NCI-H2171 (cell line): ENCODE results near the gene SMOC2.

ENCODE experiments used
- DNase-seq: peaks from one replicate; lab custom pipeline; 2025; lab: John Stamatoyannopoulos, UW

SMOC2 gene

DNA sequence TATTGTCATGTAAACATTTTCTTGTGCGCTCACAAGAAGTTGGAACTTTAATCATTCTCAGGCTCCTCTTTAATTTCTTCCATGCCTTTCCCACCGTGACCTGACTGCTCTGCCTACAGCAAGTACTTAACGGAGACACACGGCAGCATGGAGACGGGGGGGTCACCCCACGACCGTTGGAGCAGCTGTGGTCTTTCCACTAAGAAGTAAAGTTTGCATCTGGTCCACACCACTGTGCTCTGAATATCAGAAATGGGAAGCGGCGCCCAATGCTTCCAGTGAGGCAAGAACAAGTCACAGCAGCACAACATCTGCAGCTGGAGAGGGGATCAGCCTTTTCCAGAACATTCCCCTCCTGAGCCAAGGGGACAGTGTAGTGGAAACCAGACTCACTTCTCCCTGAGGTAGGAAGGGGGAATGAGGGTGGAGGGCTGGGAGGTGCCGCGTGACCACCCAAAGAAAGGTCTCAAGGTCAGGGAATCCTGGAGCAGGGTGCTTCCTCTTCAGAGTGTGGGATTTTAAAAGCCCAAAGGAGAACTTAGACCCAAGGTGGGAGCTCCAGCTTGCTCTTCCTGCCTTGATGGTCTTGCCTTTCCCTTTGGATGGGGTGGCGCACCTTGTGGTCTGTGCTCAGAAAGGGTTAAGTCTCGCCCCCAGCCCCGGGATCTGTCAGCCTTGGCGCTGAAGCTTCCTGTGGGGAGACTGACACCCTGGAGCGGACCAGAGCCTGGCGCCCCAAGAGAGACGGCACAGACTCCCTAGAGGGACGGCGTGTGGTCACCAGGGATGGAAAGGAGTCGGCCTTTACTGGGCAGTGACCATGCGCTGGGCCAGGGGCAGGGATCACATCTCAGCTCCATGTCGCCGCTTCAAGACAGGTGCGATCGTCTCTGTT is 25.6 kb upstream of the SMOC2 start:
- DNase-seq = no peak

DNA sequence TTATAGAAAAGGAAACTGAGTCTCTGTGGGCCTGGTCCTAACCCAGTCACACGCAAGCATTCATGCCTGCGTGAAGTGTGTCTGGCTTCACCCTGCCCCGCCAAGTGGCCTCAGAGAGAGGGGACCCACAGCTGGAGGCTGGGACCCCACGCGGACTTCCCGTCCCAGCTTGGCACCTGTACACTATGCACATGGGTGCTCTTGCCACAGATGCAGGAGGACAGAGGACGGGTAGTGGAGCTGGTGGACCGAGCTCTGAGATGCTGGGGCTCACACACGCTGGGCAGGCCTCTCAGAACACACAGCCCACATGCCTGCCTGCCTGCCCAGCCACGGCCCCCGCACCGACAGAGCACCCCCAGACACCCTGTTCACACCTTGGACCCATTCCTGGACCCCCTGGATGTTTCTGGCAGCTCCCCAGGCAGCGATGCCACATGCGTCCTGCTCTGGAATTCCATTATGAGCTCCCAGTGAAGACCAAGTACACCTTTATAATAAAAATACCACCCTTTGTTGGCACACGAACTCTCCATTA is 24.9 kb upstream of the SMOC2 start:
- DNase-seq = no peak

DNA sequence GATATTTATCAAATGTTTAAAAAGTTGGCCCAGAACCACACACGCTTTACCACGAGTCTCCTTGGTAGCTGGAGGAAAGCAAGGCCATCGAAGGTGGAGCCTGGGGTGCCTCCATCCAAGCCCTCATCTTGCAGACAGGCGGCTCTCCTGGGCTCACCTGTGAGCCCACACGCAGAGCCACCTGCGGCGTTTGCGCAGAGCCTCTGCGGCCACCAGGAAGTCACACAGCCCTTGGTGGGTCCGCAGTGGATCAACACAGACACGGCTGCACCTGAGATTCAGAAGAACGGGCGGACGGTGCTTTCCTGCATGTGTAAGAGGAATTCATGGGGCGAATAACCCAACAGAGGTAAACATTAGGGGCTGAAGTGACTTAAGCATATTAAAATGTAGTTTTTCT is 24.5 kb upstream of the SMOC2 start:
- no peak for DNase-seq

DNA sequence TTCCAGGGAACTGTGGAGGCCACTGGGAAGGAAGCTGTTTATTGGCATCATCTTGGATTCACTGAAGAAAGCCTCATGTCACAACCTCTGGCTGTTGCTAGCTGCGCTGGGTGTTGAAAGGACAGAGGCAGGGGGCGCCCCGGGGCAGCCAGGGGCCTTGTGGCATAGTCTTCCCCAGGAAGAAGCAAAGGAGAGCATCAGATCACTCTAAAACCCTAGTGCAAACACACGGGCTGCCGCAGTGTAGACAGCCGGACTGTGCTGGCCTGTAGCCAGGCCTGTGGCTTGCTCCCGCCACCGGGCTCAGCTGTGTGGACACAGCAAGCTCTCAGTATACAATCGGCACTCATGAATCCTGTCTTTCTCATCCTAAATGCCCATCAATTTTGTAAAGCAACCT is 23.8 kb upstream of the SMOC2 start:
- DNase-seq = no peak

DNA sequence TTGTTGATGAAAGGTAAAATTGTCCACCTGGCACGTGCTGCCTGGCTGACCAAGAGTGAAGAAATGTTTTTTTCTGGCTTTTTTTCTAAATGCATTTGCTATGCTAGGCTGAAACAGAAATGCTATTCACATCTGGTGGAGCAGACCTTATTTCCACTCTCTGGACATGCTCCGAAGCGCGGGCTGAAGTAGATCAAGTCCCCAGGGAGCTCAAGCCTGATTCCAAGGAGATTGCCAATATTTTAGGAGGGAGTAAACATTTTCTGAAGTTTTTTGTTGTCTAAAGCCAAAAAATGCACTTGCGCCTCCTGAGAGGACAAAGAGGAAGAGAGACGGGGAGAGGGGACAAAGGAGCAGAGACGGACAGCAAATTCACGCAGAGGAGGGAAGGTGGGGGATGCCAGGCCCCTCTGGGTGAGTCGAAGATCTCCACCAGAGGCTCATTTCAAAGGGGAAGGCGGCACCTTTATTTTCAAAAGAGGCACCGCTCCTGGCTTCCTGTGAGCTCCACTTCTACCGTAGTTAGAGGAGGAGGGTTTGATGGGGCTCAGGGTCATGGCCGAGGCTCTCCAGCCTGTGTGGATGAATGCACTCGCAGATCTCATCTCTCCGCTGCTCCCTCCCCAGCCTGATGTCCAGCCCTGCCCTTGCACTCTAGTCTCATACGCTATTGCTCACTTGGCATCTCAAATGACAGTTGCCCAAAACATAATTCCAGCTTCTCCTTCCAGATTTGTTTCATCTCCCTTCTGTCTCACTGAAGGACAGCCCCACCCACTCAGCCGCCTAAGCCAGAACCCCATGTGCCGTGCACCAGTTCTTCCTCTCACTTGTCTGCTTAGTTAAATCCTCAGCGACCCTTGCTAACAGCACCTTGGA is 23.1 kb upstream of the SMOC2 start:
- no peak for DNase-seq

DNA sequence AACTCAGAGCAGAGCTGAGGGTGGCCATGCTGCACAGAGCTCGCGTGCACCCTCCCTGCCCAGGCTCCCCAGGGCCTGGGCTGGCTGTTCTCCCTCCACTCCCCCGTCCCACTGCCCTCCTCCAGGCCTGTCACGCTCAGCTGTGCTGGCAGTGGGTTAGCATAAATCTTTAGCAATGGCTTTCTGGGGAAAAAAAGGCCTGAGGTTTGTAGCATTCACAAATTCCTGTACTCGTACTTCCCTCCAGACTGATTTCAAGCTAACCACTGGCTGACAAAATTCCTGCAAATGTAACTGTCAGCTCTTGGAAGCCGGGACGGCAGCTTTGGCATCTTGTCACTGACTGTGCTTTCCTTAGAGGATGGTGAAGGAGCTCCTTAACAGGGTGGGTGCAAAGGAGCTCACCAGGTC is 22.3 kb upstream of the SMOC2 start:
- no peak for DNase-seq

DNA sequence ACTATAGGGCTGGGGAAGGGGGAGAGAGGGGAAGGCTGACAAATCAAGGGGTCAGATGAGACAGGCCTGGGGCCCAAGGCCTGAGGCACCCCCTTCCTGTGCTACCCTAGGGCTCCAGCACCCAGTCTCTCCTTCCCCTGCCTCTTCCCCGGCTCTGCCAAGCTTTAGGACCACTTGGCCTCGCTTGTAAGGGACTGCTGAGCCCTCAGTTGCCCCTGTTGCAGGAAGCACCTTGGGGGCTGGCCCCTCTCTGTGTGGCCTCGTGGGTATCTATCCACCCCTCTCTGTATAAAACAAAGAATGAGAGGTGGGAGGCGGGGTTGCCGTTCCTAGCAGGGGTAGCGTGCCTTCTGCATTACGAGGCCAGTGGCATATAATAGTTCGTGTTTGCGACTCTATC is 21.4 kb upstream of the SMOC2 start:
- DNase-seq = no peak

DNA sequence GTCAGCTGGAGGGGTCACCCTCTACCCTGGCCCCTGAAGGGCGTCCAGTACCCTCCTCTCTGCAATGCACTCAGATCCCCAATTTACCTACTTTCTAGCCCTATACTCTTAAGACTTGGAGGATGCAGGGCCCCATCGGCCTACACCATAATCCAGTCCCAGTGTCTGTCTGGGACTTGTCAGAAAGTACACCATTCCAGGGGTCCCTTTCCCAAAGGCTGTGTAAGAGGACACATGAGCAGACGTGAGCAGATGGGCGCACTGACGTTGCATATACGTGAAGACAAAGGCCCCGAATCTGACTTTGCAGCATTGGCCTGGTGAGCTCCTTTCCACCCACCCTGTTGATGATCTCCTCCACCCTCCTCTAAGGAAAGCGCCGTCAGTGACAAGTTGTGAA is 20.9 kb upstream of the SMOC2 start:
- no peak for DNase-seq

DNA sequence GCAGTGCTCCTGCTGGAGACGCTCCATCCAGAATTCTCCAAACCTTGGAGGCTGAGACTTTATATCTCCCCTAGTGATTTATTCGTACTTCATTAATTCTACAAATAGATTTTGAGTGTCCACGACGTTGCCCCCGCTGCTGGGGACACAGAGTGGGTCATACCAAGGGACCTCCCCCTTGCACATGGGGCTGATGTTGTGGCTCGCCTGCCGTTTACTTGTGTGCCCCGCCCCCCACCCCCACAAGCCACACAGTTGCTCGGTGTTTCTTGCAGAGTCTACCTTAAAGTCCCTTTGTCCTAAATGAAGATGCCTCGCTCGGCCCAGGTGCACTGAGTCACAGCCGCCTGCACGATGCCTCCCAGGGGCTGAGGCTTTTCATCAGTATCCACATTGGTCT is 20.3 kb upstream of the SMOC2 start:
- no peak for DNase-seq

DNA sequence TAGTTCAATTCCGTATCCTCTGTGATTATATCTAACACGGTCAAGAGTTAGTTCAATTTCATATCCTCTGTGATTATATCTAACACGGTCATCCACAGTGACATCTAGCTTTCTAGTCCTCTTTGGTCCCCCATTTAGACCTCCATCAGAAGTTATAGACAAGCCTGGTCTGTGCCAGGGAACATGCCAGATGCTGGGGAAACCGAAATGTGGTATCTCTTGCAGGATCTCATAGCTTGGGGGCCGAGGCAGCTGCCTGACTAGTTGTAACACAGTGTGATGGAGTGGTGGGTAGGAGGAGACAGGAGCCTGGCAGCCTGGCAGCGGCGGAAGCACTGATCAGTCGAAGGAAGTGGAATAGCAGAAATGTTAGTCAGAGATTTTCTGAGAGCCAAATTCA is 13.8 kb upstream of the SMOC2 start:
- no peak for DNase-seq

DNA sequence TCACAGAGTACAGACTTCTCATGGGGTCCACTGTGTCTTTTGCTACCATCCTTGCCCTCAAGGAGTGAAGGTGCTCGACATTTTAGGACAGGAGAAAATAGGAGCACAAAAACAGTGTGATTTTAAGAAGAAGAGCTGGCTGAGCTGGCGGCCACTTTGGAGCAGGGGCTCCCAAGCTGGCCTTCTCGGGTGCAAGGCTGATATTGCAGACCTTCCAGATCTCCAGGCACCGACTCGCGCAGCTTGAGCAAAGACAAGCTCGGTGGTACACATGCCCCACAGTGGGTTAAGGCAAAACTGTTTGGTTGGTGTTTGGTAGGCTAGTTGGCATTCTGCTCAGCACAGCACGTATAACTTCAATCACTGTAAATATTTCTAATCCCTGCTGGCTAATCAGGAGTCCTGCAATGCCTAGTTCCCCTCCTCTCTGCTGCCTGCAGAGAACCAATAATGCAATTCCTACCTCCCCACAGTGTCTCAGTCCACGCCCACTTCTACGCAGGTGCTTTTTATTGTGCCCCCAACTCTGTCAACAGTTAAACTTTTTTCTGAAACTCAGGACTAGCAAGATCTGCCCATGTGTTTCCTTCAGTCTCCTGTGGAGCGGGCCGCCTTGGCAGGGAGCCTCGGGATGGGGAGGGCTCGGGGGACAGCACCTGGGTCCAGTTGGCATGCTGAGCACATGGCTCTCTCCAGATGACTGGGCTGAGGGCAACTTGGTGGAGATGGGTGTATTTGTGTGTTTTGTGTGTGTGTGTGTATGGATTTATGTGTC is 12.7 kb upstream of the SMOC2 start:
- no peak for DNase-seq

DNA sequence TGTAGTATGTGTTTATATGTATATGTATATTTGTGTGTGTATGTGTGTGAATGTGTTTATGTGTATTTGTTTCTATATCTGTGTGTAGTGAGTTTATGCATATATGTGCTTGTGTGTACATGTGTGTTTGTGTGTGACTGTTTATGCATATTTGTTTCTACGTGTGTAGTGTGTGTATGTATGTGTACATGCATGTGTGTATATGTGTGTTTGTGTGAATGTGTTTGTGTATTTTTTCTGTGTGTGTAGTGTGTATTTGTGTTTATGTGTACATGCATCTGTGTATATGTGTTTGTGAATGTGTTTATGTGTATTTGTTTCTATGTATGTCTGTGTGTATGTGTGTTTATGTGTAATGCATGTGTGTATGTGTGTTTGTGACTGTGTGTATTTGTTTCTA is 12.1 kb upstream of the SMOC2 start:
- DNase-seq = no peak

DNA sequence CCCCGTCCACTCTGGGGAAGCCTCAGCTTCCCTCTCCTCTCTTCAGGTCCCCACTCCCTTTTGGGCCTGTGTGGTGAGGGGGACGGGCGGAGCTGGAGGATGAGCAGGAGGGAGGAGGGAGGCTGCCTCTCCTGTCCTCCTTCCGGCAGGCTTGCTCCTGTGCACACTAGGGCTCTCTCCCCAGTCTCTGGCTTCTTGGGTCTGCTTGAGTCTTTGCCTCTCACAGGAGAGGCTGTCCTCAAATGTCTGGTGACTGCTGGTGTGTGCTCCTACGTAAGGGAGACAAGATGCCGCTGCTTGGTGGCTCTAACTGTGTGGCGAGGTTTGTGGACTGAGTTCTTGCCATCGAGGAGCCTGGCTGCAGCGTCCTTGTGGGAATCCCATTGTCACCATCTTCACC is 8.8 kb upstream of the SMOC2 start:
- DNase-seq = no peak

DNA sequence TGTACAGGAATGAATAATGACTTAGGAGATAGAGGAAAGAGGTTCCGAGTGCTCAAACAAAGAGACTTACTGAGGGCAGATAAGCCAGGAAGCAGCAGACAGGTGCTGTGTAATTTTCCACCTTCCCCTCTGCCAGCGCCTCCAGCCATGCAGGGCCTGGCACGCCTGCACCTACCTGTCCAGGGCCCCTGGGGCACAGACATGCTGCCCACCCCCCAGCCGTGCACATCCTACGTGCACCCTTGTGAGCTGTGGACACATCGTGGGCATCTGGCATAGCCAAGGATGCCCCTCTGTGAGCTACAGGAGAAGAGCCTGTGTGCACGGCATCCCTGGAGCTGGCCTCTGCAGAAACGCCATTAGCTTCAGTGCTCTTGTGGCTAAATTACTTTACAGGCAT is 7.1 kb upstream of the SMOC2 start:
- DNase-seq = no peak

DNA sequence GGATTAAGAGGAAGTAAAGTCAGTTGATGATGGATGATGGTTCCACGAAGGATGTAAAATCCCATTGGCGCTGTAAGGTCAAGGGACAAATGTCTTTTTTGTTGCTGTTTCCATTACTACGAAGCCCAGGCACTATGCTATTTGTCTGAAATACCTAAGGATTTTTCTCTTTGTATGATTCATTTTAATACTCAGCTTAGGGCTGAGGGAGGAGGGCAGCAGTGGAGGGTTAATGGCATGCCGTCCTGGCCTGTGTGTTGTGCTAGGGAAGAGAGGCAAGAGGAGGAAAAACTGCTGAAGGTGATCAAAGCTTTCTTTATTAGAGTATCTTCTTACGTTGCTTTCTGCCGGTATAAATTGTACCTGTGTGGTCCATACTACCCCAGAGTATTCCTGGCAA is 6.5 kb upstream of the SMOC2 start:
- no peak for DNase-seq

DNA sequence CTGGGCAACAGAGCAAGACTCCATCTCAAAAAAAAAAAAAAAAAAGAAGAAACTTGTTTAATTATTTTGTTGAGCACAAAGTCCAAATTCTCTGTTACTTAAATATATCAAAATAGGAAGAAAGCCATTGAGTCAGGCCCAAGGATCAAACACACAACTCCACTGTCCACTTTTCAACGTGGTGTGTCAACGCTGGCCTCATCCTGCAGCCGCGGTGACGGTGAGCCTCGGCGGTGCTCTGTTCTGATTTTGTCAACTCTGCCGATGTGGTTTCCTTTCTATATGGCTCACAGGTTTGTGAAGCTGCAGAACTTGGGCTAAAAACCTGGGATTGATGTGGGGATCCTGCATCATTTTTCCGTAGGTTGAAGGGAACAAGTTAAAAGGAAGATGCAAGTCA is 3.2 kb upstream of the SMOC2 start:
- DNase-seq = no peak

DNA sequence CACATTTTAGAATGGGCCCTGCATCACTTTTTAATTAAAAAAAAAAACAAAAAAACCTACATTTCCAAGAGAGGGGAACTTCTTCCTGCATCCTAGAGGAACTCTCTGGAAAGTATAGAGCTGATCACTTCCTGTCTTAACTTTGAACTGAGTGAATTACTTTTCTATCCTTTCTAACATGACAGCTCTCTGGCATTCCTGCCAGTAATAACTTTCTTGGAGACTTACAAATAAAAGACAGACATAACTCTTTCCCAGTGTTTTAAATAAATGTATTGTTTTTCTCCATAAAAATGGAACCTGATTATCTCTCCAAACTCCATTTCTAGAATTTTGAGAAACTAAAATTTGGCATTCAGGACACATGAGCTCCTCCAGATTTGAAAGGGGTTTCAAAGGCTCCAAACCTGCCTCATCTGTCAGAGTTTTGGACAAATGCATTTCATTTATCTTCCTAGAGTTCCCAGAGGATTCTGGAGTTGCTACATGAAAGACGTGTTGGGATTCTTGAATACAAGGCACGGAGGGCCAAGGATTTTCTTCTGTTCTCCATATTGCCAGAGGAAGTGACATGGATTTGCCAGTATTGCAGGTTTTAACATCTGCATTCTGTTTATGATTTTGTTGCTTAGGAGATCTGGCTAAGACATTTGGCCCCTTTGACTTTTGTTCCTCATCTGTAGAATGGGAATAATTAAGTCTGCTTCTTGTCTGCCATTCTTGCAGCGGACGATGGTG is 2.0 kb upstream of the SMOC2 start:
- no peak for DNase-seq

DNA sequence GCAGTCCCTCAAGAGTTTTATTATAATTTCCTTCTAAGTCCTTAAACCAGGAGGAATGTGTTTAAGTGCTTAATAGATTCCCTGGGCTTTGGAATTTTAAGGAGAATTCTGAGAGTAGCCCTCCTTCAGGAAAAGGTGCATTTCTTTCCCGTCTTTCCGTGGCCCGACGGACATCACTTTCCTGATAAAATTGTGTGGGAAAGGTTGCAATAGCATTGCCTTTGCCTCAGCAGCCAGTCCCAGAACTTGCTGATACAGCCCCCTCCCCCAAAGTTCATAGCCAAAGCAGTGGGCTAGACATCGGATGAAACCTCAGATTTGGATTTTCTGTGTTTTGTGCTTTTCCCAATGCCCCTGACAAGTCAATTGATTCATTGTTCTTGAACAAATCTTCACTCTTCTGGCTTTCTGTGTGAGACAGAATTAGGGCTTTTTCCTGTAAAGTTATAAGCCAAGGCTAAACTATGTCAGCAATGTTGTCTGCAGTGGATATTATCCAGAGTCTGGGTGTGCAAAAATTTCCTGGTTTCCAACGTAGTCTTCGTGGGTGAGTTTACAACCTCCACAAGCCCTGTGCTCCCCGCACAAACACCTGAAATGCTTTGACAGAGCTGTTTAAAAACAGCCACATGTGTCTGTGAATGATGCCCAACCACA is 1.1 kb upstream of the SMOC2 start:
- no peak for DNase-seq

DNA sequence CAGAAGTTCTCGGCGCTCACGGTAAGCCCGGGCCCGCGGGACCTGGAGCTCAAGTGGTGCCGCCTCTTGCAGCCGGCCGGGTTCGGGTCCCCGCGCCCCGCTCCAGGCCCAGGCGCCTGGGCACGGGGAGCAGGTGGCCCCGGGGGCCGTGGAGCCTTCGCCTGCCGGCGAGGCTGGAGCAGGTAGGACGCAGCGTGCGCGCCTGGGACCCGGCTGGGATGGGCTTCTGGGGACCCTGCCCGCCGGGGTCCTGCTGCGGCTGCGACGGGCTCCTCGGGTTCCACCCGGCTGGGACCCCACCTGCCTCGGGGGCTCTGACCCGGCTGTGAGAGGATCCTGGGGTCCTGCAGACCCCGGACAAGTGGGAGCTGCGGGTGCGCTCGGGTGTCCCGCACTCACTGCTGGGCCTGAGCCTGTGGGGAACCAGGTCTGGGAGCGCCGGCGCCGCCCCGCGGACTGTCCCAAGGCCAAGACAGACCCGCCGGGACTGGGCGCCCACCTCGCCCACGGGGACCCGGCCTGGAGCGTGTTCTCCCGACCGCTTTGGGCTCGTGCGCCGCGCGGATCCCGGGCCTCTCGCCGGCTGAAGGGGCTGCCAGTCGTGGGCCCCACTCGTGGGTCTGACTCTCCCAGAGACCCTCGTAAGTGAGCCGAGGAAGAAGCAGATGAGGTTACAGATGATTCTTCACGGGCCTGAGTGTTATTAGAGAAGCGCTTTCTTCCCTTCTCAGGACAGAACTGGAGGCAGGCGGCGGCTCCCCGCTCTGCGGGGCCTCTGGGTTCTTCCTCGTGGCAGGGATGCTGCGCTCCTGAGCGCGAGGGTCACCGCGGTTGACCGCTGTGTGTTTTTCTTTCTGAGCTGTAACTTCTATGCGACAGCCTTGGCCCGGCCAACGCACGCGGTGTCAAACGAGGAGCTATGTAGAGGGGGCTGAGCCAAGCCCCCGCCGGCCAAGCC is 729 bp downstream of the SMOC2 start:
- no peak for DNase-seq

DNA sequence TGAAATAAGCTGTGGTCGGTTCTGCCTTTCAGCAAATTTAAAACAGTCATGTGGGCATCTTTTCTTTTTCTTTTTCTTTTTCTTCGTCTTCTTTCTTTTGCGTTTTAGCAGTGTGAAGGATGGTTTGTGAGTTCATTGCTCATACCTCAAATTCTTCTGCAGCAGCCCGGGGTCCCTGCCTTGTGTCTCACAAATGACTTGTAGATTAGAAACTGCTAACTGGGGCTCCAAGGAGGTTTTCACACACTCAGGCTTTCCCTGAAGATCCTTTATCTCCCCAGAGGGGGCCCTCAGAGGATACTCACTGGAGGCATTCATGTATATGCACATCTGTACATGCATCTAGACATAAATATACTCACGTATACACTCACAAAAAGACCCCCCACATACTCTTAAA is 1.7 kb downstream of the SMOC2 start:
- DNase-seq = no peak
